ENCODE data around the gene IRS2.

IRS2 gene

DNA sequence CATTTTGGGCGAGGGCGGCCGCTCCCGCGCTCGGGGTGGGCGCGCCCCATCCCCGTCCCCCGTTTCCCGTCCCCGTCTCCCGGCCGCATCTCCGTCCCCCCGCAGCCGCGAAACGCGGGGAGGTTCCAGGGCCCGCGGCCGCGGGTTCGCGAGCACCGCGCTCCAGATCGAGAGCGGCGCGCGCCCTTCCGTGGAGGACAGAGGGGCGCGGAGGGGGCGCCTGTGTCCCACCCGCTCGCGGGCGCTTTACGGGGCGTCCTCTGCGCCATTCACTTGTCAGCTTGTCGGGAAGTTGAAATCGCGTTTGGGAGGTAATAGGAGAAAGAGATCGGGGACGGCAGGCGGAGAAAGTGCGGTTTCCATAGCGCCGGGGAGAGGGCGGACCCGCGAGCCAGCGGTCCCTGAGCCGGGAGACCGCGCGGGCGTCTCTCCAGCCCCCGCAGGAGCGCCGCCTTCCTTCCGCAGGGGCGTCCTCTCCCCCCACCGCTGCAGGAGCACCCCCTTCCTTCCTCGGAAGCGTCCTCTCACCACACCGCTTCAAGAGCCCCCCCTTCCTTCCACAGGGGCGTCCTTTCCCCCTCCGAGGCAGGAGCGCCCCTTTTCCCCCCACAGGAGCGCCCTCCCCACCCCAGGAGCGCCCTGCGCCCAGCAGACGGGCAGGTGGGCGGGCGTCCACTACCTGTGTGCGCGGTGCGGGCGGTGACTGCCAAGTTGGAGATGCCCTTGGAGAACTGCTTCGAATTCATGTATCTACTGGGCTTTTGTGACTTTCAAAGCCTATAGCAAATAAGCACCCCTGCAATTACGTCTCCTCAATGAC is 962 bp upstream of the IRS2 start:
- no peak for TF ChIP-seq Cebpa-rat (IDR thresholded peaks at IDR 0.05)
- Histone ChIP-seq H3K4me2 (peak overlapping the region; percentile 91), H3K9ac (peak overlapping the region; percentile 94)

DNA sequence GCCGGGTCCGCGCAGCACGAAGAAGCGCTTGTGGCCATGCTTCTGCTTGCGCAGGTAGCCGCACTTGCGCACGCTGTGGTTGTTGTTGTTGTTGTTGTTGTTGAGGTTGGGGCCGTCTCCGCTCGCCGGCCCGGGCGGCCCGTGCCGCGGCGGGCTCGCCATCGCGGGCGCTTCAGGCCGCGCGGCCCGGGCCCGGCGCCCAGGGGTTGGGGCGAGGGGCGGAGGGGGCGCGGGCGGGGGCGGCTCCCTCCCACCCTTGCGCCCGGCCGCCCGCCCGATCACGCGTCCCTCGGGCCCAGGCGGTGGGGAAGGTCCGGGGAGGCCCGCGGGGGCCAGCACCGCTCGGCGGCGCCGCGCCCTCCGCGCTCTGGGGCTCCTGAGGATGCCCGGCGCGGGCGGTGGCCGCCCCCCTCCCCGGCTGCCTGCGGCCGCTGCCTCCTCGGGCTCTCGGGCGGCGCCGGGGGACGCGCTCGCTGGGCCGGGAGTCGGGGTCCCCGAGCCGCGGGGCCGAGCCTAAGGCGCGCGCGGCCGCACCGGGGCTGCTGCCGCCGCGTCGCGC is 412 bp downstream of the IRS2 start:
- Histone ChIP-seq H3K4me1 (peaks cover 59% of the 10 kb centered on the region), H3K4me3 (peak overlapping the region; percentile 84), H3K27me3 (no peaks in the 10 kb centered on the region), H3K36me3 (peaks cover 36% of the 10 kb centered on the region), H3K9ac (peak overlapping the region; percentile 89), H3K27ac (peak overlapping the region; percentile 92), H4K20me1 (peaks cover 49% of the 10 kb centered on the region), H3K9me3 (peaks cover 19% of the 10 kb centered on the region), H3K4me2 (peak overlapping the region; percentile 93)
- TF ChIP-seq Cebpa-rat (IDR thresholded peaks at IDR 0.05) = no peak

More for the DNA sequence above, 962 bp upstream of the IRS2 start:
- Histone ChIP-seq H3K27ac (peak overlapping the region; percentile 96), H3K9me3 (peaks cover 18% of the 10 kb centered on the region), H4K20me1 (peaks cover 35% of the 10 kb centered on the region), H3K36me3 (peaks cover 22% of the 10 kb centered on the region), H3K4me1 (peaks cover 50% of the 10 kb centered on the region), H3K27me3 (no peaks in the 10 kb centered on the region), H3K4me3 (peak overlapping the region; percentile 84)

DNA sequence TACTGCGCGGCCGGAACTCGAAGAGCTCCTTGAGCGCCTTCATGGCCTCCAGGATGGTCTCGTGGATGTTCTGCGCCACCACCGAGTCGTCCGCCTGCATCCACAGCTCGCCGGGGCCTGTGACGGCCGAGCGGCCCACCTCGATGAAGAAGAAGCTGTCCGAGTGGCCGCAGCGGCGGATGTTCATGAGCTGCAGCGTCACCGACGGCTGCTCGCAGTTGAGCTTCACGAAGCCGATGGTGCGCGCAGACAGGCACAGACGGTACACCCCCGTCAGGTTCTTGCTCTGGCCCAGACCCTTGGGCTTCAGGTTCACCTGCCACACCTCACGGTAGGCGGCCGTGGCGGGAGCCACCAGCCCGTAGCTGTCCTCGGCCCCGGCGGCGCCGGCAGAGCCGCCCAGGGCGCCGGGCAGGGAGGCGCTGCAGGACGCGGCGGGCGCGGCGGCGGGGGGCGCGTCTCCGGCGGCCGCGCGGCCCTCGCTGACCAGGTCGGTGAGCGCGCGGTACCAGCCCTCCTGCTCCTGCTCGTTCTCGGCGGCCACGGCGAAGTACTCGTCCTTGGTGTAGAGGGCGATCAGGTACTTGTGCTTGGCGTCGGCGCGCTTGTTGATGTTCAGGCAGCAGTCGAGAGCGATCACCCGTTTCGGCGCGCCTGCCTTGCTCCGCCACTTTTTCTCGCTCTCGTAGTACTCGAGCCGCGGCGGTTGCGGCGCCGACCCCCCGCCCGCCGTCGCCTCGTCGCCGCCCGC is 1.1 kb downstream of the IRS2 start:
- H3K9ac ChIP-seq = peak overlapping the region; percentile 89
- H3K4me1 ChIP-seq = peaks cover 62% of the 10 kb centered on the region
- H3K4me2 ChIP-seq = peak overlapping the region; percentile 93
- no peaks in the 10 kb centered on the region for H3K27me3 ChIP-seq
- H4K20me1 ChIP-seq = peaks cover 55% of the 10 kb centered on the region
- peaks cover 19% of the 10 kb centered on the region for H3K9me3 ChIP-seq
- H3K4me3 ChIP-seq = peak overlapping the region; percentile 84
- H3K27ac ChIP-seq = peak overlapping the region; percentile 92
- peaks cover 43% of the 10 kb centered on the region for H3K36me3 ChIP-seq
- TF ChIP-seq Cebpa-rat (IDR thresholded peaks at IDR 0.05) = no peak

DNA sequence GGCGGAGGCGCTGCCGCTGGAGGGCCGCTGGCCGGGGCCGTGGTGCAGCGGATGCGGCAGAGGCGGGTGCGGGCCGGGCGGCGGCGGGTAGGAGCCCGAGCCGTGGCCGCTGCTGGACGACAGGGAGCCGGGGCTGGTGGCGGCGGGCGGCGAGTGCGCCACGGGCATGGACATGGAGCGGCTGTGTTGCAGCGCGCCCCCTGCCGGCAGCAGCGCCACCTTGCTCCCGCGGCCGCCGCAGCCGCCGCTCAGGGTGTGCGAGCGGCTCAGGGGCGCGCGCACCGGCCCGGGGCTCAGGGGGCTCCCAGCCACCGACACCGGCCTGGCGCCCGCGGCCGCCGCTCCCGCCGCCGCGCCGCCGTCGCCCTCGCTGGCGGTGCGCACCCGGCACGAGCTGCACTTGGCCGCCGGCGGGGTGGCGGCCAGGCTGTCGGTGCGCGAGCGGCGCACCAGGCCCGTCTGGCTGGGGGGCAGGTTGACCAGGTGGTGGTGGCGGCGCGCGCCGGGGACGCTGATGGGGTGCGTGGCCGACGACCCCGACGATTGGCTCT is 1.7 kb downstream of the IRS2 start:
- Histone ChIP-seq H3K4me1 (peaks cover 68% of the 10 kb centered on the region), H3K27ac (peak overlapping the region; percentile 92)

DNA sequence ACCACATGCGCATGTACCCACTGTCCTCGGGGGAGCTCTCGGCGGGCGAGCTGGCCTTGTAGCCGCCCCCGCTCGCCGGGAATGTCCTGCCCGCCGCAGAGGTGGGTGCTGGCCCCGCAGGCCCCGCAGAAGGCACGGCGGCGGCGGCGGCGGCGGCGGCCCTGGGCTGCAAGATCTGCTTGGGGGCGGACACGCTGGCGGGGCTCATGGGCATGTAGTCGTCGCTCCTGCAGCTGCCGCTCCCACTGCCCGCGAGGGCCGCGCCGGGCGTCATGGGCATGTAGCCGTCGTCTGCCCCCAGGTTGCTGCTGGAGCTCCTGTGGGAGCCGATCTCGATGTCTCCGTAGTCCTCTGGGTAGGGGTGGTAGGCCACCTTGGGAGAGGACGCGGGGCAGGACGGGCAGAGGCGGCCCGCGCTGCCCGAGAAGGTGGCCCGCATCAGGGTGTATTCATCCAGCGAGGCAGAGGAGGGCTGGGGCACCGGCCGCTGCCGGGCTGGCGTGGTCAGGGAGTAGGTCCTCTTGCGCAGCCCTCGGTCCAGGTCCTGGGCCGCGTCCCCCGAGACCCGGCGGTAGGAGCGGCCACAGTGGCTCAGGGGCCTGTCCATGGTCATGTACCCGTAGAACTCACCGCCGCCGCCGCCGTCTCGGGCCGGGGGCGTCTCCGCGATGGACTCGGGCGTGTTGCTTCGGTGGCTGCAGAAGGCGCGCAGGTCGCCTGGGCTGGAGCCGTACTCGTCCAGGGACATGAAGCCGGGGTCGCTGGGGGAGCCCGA is 2.4 kb downstream of the IRS2 start:
- H3K9me3 ChIP-seq = peaks cover 19% of the 10 kb centered on the region
- H3K27me3 ChIP-seq = no peaks in the 10 kb centered on the region
- TF ChIP-seq Cebpa-rat (IDR thresholded peaks at IDR 0.05) = no peak
- peaks cover 51% of the 10 kb centered on the region for H3K36me3 ChIP-seq
- H3K4me3 ChIP-seq = peak overlapping the region; percentile 84
- peak overlapping the region; percentile 89 for H3K9ac ChIP-seq
- H3K27ac ChIP-seq = peak overlapping the region; percentile 92
- H3K4me2 ChIP-seq = peak overlapping the region; percentile 93
- peaks cover 68% of the 10 kb centered on the region for H4K20me1 ChIP-seq
- peaks cover 71% of the 10 kb centered on the region for H3K4me1 ChIP-seq

More for the DNA sequence above, 1.7 kb downstream of the IRS2 start:
- Histone ChIP-seq H3K4me3 (peak overlapping the region; percentile 84), H3K9me3 (peaks cover 19% of the 10 kb centered on the region), H3K36me3 (peaks cover 49% of the 10 kb centered on the region), H3K27me3 (no peaks in the 10 kb centered on the region), H3K9ac (peak overlapping the region; percentile 89), H4K20me1 (peaks cover 62% of the 10 kb centered on the region), H3K4me2 (peak overlapping the region; percentile 93)
- no peak for TF ChIP-seq Cebpa-rat (IDR thresholded peaks at IDR 0.05)

DNA sequence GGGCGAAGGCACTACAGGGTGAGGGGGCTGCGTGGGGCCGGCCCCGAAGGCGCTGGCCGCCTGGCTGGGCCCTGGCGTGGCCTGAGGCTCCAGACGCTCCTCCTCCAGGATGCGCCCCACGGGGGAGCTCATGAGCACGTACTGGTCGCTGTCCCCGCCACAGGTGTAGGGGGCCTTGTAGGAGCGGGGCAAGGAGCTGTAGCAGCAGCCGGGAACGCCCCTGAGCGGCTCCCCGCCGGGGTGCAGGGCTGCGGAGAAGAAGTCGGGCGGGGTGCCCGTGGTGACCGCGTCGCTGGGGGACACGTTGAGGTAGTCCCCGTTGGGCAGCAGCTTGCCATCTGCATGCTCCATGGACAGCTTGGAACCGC is 3.0 kb downstream of the IRS2 start:
- H3K4me2 ChIP-seq = peak overlapping the region; percentile 93
- H3K27ac ChIP-seq = no peak overlapping the region
- H3K9ac ChIP-seq = no peak overlapping the region

DNA sequence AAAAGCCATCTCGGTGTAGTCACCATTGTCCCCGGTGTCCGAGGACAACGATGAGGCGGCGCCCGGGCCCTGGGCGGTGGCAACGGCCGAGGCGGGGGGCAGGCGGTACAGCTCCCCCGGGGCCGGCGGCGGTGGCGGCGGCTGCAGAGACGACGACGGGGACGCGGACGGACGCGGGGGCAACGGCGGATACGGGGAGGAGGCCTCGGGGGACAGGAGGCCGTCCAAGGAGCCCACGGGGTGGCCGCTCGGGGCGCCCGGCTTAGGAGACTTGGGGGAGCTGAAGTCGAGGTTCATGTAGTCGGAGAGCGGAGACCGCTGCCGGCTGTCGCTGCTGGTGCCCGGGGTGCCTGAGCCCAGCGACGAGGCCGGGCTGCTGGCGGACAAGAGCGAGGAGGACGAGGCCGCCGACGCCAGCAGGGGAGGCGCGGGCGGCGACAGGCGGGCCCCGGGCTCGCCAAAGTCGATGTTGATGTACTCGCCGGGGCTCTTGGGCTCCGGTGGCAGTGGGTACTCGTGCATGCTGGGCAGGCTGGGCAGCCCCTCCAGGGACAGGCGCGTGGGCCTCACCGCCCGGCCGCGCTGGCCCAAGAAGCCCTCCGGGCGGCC is 3.5 kb downstream of the IRS2 start:
- H4K20me1 ChIP-seq = peaks cover 79% of the 10 kb centered on the region
- peaks cover 51% of the 10 kb centered on the region for H3K36me3 ChIP-seq
- peak overlapping the region; percentile 84 for H3K4me3 ChIP-seq
- peak overlapping the region; percentile 93 for H3K4me2 ChIP-seq
- TF ChIP-seq Cebpa-rat (IDR thresholded peaks at IDR 0.05) = no peak
- no peaks in the 10 kb centered on the region for H3K27me3 ChIP-seq
- peaks cover 19% of the 10 kb centered on the region for H3K9me3 ChIP-seq
- H3K27ac ChIP-seq = no peak overlapping the region
- peaks cover 71% of the 10 kb centered on the region for H3K4me1 ChIP-seq
- no peak overlapping the region for H3K9ac ChIP-seq

More for the DNA sequence above, 3.0 kb downstream of the IRS2 start:
- H3K4me3 ChIP-seq = peak overlapping the region; percentile 84
- TF ChIP-seq Cebpa-rat (IDR thresholded peaks at IDR 0.05) = no peak
- H4K20me1 ChIP-seq = peaks cover 74% of the 10 kb centered on the region
- no peaks in the 10 kb centered on the region for H3K27me3 ChIP-seq
- peaks cover 19% of the 10 kb centered on the region for H3K9me3 ChIP-seq
- H3K4me1 ChIP-seq = peaks cover 71% of the 10 kb centered on the region
- H3K36me3 ChIP-seq = peaks cover 51% of the 10 kb centered on the region

DNA sequence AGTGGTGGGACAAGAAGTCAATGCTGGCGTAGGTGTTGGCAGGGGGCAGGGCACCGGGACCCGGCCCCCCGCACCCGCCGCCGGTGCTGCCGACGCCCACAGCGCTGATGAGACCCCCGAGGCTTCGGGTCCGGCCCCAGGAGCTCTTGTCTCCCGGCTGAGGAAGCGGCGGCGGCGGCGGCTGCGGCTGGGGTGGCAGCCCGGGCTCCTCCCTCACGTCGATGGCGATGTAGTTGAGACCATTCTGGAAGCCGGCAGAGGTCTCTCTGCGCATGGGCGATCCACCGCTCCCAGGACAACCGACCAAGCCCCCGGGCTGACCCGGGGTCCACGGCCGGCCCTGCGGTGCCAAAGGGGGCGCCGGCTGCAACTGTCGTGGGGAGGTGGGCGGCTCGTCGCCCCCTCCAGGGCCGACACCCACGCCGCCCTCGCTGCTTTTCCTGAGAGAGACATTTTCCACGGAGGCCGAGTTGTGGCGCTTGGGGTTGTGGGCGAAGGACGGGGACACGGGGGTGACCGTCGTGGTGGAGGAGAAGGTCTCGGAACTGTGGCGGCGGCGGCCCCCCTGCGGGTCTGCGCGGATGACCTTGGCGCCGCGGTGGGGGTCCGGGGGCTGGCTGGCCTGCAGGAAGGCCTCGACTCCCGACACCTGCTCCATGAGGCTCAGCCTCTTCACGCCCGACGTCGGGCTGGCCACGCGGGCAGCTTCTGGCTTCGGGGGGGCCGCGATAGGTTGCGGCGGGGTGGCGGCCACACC is 4.1 kb downstream of the IRS2 start:
- Histone ChIP-seq H3K9me3 (peaks cover 19% of the 10 kb centered on the region), H3K27me3 (no peaks in the 10 kb centered on the region), H4K20me1 (peaks cover 86% of the 10 kb centered on the region), H3K4me1 (peaks cover 73% of the 10 kb centered on the region), H3K4me3 (peak overlapping the region; percentile 84), H3K36me3 (peaks cover 51% of the 10 kb centered on the region), H3K4me2 (peak overlapping the region; percentile 93), H3K27ac (peak overlapping the region; percentile 52; the same call in 1 of the 2 replicates), H3K9ac (peak overlapping the region; percentile 63)
- no peak for TF ChIP-seq Cebpa-rat (IDR thresholded peaks at IDR 0.05)
